Measurements from ENCODE around the gene FAM221B.

DNA sequence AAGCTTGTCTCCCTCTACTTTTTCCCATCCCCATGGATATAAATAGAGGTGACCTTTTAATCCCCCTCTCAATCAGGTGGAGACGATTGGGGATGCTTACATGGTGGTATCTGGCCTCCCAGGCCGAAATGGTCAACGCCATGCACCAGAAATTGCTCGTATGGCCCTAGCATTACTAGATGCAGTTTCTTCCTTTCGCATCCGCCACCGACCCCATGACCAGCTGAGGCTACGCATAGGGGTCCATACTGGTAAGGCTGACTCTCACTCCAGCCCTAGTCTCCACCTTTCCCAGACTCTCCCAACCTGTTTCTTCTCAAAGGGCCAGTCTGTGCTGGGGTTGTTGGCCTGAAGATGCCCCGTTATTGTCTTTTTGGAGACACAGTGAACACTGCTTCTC, 20.1 kb downstream of the FAM221B start:
- TF ChIP-seq ARID1B (IDR thresholded peaks at IDR 0.05) = no peak
- TF ChIP-seq ZNF224 (CRISPR knock-in tag; IDR thresholded peaks at IDR 0.05) = no peak
- TF ChIP-seq, protein P1, sequence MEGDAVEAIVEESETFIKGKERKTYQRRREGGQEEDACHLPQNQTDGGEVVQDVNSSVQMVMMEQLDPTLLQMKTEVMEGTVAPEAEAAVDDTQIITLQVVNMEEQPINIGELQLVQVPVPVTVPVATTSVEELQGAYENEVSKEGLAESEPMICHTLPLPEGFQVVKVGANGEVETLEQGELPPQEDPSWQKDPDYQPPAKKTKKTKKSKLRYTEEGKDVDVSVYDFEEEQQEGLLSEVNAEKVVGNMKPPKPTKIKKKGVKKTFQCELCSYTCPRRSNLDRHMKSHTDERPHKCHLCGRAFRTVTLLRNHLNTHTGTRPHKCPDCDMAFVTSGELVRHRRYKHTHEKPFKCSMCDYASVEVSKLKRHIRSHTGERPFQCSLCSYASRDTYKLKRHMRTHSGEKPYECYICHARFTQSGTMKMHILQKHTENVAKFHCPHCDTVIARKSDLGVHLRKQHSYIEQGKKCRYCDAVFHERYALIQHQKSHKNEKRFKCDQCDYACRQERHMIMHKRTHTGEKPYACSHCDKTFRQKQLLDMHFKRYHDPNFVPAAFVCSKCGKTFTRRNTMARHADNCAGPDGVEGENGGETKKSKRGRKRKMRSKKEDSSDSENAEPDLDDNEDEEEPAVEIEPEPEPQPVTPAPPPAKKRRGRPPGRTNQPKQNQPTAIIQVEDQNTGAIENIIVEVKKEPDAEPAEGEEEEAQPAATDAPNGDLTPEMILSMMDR (IDR thresholded peaks at IDR 0.05 in 2 of 3, conservative IDR thresholded peaks at IDR 0.05 in 1 of 3; ENCODE audit: insufficient read depth in 2 of 3, low read depth in 1 of 3, low read length in 3 of 3) = no peak
- no peak for TF ChIP-seq BRD4 (IDR thresholded peaks at IDR 0.05)
- TF ChIP-seq HSF4 (CRISPR knock-in tag; IDR thresholded peaks at IDR 0.05; ENCODE audit: borderline replicate concordance) = no peak
- no peak for TF ChIP-seq ELK1 (CRISPR knock-in tag; IDR thresholded peaks at IDR 0.05)
- no peak for TF ChIP-seq TAF1 (IDR thresholded peaks at IDR 0.05; ENCODE audit: control insufficient read depth, extremely low read depth, insufficient read depth, low read length, severe bottlenecking)
- no peak for TF ChIP-seq ZNF384 (IDR thresholded peaks at IDR 0.05; ENCODE audit: low read depth, low read length)
- TF ChIP-seq ZNF239 (CRISPR knock-in tag; IDR thresholded peaks at IDR 0.05) = no peak
- TF ChIP-seq MCM5 (IDR thresholded peaks at IDR 0.05; ENCODE audit: low read depth) = no peak

Measured in K562 (cell line).